Renal pelvis (tissue), 12 donors: Measurements from ENCODE around the gene NAT9. TPM values are rescaled to one million over a fixed set of nuclear protein-coding genes. Genes with fewer than 3 reads are reported as not detected.

Source experiments
- DNase-seq: peaks from one replicate; pipeline ENCODE4 v3.0.0-alpha.2; 2013
- long read RNA-seq, 16 experiments: transcript quantifications; one replicate each; lab custom pipeline, GENCODE V29; 2026
- polyA plus RNA-seq, 3 donors: library from polyadenylated mRNA; unstranded; fragments of 120-200 nt; gene quantifications; one replicate each; pipeline ENCODE4 v1.2.1, GENCODE V29; 2013; ENCODE audit not compliant: insufficient read length in 3 of 3

NAT9 gene, protein sequence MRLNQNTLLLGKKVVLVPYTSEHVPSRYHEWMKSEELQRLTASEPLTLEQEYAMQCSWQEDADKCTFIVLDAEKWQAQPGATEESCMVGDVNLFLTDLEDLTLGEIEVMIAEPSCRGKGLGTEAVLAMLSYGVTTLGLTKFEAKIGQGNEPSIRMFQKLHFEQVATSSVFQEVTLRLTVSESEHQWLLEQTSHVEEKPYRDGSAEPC
- 10 to 100 TPM; 45.1 to 54.0 (median 54.0) TPM for polyA plus RNA-seq
- long read RNA-seq, donor 1, transcript NAT9-210 (7 exons, 1,860 nt): major isoform, 9 of 20 reads
- long read RNA-seq, donor 1, transcript NAT9-225 (6 exons, 1,993 nt): minor isoform, 5 of 20 reads
- long read RNA-seq, donor 1, partial matches to known transcripts: 0 of 20 reads
- long read RNA-seq, donor 1, other reads (novel, unspliced or antisense): 0 of 20 reads
- long read RNA-seq, donor 2, transcript NAT9-210 (7 exons, 1,860 nt): major isoform, 8 of 24 reads
- long read RNA-seq, donor 2, transcript NAT9-201 (7 exons, 1,875 nt): minor isoform, 6 of 24 reads
- long read RNA-seq, donor 2, transcript NAT9-215 (2 exons, 744 nt): minor isoform, 5 of 24 reads
- long read RNA-seq, donor 2, partial matches to known transcripts: 0 of 24 reads
- long read RNA-seq, donor 2, other reads (novel, unspliced or antisense): 0 of 24 reads
- long read RNA-seq, donor 3, transcript NAT9-201 (7 exons, 1,875 nt): major isoform, 5 of 13 reads
- long read RNA-seq, donor 3, transcript NAT9-210 (7 exons, 1,860 nt): major isoform, 5 of 13 reads
- long read RNA-seq, donor 3, partial matches to known transcripts: 0 of 13 reads
- long read RNA-seq, donor 3, other reads (novel, unspliced or antisense): 0 of 13 reads
- long read RNA-seq, donor 4, transcript NAT9-201 (7 exons, 1,875 nt): major isoform, 6 of 12 reads
- long read RNA-seq, donor 4, partial matches to known transcripts: 0 of 12 reads
- long read RNA-seq, donor 4, other reads (novel, unspliced or antisense): 0 of 12 reads
- long read RNA-seq, donor 5, partial matches to known transcripts: 0 of 6 reads
- long read RNA-seq, donor 5, other reads (novel, unspliced or antisense): 0 of 6 reads
- long read RNA-seq, donor 6, transcript NAT9-210 (7 exons, 1,860 nt): major isoform, 5 of 11 reads
- long read RNA-seq, donor 6, partial matches to known transcripts: 0 of 11 reads
- long read RNA-seq, donor 6, other reads (novel, unspliced or antisense): 0 of 11 reads
- long read RNA-seq, donor 7, transcript NAT9-210 (7 exons, 1,860 nt): major isoform, 7 of 16 reads
- long read RNA-seq, donor 7, partial matches to known transcripts: 0 of 16 reads
- long read RNA-seq, donor 7, other reads (novel, unspliced or antisense): 0 of 16 reads
- long read RNA-seq, donor 8, partial matches to known transcripts: 0 of 5 reads
- long read RNA-seq, donor 8, other reads (novel, unspliced or antisense): 0 of 5 reads
- long read RNA-seq, donor 9, partial matches to known transcripts: 0 of 11 reads
- long read RNA-seq, donor 9, other reads (novel, unspliced or antisense): 0 of 11 reads
- long read RNA-seq, donor 10, partial matches to known transcripts: 0 of 14 reads
- long read RNA-seq, donor 10, other reads (novel, unspliced or antisense): 0 of 14 reads
- long read RNA-seq, donor 11, transcript NAT9-210 (7 exons, 1,860 nt): major isoform, 6 of 7 reads
- long read RNA-seq, donor 11, partial matches to known transcripts: 0 of 7 reads
- long read RNA-seq, donor 11, other reads (novel, unspliced or antisense): 0 of 7 reads
- long read RNA-seq, donor 12, partial matches to known transcripts: 0 of 12 reads
- long read RNA-seq, donor 12, other reads (novel, unspliced or antisense): 0 of 12 reads
- long read RNA-seq, donor 13, partial matches to known transcripts: 0 of 8 reads
- long read RNA-seq, donor 13, other reads (novel, unspliced or antisense): 0 of 8 reads
- long read RNA-seq, donor 14: 0 reads
- long read RNA-seq, donor 15: 0 reads
- long read RNA-seq, donor 16, transcript NAT9-210 (7 exons, 1,860 nt): major isoform, 5 of 12 reads
- long read RNA-seq, donor 16, partial matches to known transcripts: 0 of 12 reads
- long read RNA-seq, donor 16, other reads (novel, unspliced or antisense): 0 of 12 reads

DNA sequence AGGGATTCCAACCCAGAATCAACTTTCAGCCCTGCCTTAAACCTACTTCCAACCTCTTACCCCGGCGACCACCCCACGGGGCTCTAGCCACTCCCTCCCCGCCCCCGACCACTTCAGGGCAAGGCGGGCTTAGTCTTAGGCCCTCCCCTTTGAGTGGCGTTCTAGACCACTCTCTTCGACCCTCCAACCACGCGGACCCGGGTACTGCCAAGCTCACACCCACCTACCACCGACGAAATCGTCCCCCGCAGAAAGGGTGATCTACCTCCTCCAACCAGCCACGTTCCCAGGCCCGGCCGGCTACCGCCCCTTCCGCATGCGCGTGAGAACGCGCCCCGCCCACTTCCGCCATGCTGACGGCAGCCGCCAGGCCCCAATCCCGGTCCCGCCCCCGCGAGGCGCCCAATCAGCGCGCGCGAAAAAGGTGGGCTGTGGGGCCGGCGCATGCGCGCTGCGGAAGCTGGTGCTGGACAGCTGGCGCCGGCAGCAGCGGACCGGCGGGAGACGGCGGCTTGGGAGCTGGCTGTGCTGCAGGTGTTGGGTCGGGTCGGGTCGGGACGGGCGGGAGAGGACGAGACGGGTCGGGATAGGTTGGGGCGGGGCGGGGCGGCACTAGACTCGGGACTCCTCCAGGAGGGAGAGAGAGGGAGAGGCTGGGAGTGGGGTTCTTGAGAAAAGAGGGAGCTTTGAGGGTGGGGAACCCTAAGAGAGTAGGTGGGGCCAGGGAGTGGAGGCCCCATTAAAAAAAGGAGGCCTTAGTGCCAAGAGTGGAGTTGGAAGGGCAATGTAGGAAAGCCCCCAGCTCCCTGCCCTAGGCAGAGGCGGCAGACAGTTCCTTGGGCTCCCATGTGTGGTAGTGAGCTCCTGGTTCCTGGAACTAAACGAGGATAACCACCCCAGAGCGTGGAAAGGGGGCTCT, at the start of gene NAT9:
Gene NAT9 (minus strand): TSS at position 302 of the 919 bp plus-strand sequence. CDS start 647 bp downstream, outside the sequence.
- peak; percentile 96 for DNase-seq

DNA sequence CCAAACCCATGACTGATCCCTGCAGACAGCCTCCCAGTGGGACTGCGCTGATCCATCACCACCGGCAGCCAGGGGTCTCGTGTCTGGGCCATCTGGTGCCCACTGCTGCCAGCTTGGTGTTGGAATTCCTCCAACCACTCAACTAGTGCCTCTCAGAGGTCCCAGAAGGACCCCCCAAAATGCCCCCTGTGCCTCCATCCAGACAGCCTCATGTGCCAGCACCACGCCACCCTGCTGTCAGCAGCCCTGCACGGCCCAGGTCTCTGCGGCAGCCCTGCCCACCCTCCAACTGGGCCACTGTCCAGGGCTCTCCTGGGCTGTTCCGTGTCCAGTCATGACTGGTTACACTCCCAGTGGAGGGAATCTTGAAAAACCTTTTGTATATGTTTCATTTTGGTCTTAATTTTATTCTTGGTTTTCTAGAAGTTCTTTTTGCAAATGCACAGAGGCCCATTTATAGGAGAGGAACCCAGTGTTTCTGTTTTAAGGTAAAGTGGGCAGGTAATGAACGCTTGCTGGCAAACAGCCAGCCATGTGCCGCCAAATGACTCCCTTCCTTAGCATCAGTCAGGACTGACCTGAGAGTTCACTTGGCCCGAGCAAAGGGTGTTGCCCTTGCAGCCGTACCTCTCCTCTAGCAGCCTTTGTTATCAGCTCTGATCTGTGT, 48.9 kb upstream of the NAT9 start:
- DNase-seq: no peak

DNA sequence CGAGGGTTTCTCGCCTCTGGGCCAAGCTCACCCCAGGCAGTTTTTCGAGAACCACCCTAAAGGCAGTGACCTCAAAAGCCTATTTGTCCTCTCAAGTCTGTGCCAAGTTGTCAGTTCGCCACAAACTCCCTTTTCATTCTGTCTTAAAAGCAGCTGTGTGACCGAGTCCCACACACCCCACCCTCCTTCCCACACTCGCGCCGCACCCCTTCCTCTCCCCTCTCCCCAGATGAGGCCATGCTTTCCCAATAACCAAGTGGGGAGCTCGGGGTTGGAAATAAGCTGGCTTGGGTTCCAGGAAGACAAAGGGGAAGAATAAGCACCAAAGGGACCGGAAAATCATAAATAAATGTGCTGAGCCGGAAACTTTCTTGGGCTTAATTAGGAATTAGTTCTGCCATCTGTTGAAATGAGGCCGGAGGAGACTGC, 46.8 kb upstream of the NAT9 start:
- no peak for DNase-seq

DNA sequence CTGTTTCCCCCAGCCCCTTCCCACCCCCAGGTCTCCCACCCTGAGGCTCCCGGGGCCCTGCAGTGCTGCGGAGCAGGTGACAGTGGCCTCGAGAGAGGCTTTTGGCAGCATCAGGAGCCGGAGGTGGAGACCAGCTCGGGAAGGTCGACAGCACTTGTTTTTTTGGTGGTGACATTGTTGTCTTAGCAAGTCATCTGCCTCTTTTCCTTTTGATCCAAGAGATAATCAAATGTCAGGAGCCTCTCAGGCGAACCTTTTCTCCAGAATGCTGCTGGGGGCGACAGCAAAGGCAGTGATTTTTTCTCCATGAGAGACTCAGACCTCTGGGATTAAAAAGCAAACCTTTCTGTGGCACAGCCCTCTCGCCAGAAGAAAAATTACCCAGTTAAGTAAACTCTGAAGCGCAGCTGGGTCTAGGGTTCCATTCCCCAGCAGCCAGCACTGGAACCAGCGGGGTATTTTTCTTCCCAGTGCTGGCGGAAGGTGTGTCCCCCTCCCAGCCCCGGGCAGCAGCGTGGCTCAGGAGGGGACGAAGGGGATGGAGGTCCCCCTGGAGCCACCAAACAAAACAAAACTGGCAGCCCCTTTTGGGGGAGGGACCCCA, 46.3 kb upstream of the NAT9 start:
- DNase-seq: no peak

DNA sequence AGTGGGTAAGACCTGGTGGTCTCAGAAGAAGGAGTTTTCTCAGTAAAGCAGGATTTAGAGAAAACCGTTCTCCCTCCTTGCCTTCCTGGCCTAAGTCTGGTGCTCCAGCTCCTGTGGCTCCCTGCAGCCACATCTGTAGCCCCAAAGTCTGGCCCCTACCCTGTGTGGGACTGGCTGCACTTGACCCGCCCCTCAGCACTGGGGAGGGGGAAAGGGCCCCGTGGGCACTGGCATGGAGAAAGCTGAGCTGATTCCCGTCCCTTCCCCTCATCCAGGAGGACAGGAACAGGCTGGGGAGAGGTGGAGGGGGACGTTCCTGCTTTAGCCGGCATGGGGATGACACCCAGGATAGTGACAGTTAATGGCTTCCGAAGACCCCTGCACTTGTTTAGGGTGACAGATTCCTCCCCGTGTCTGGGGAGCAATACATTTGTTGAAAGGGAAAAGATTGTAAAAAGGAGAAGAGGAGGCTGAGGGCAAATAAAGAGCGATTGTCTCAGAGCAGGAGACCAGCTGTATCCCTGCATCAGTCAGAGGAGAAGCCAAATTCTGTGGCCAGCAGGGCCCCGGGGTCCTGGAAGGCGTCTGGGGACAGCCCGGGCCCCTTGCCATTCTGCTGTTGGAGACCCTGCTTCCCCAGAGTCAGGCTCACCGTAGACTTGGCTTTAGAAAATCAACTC, 45.6 kb upstream of the NAT9 start:
- no peak for DNase-seq

DNA sequence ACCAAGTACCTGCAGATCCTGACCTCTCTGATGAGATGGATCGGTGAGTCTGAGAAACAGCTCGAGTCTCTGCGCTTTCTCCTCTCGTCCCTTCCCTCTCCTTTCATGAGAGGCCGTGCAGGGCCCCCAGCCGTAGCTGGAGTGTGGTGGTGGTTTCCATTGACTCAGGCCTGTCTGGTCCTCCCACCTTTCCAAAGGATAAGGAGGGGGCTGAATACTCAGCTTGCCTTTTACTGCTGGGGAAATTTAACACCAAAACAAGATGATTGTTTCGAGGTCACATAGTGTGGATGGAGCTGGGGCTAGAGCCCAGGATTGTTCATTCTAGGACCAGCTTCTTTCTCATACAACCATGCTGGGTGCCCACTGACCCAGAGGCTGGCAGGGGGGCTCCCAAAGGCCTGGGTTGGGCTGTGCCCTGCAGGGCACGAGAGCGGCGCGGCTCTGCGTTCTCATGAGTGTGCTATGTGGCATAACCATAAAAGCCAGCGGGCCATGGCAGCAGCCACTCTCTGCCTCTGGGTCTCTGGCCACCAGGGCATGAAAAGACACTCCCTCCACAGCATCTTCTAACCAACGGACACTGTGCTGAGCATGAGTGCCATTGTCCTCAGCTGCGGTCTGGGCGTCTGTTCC, 43.8 kb upstream of the NAT9 start:
- no peak for DNase-seq

DNA sequence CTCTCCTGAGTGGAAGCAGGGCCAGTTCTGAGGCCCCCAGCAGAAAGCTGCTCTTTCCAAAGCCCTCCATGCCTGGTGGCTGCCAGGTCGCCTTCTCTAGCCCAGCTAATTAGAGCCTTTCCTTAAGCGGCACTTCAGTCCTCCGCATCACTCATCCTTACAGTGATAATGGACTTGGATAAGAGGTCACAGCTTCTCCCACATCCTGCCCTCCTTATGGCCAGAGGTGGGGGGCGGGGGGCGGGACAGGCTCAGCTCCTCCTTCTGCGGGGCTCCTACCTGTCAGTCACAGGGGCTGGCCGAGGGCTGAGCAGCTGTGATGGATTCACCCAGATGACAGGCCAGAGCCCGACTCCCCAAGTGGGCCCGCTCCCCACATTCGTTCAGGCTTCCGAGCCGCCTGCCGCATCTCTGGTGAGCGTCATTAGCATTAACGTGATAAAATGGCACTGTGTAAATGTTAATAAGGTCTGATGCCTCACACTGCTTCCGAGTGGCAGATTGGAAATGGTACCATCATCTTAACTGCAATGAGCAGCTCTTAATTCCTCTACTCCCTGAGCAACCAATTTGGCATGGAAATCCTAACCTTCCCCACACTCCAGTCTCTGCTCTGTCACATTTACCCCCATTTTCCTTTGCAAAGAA, 42.3 kb upstream of the NAT9 start:
- DNase-seq: no peak

DNA sequence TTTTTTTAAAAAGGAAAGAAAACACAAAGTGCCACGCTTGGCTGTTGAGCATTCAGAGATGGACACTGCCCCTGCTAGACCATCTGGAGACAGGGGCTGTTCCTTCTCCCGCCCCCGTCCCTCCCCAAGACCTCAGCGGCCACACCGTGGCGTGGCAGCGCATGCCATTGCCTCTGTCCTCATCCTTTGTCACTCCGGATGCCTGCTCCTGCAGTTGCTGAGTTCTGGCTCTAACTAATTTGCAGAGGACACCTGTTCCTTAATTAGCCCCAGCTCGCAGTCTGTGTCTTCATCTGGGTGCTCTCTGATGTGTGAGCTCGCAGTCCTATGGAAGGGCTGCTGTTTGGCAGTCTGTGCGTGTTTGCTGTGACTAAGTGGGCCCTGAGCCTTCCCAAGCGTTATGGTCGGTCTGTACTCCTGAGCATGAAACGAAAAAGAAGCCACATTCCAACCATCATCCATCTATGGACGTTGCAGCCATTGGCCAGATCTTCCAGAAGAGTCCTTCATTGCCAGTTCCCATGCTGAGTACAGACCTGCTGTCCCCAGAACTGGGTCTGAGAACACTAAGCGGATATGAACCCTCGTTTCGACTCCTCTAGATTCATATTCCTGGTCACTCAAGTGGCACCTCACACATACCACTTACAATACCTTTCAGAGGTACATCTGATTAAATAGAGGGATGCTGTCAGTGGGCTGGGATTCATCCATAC, 40.9 kb upstream of the NAT9 start:
- no peak for DNase-seq

DNA sequence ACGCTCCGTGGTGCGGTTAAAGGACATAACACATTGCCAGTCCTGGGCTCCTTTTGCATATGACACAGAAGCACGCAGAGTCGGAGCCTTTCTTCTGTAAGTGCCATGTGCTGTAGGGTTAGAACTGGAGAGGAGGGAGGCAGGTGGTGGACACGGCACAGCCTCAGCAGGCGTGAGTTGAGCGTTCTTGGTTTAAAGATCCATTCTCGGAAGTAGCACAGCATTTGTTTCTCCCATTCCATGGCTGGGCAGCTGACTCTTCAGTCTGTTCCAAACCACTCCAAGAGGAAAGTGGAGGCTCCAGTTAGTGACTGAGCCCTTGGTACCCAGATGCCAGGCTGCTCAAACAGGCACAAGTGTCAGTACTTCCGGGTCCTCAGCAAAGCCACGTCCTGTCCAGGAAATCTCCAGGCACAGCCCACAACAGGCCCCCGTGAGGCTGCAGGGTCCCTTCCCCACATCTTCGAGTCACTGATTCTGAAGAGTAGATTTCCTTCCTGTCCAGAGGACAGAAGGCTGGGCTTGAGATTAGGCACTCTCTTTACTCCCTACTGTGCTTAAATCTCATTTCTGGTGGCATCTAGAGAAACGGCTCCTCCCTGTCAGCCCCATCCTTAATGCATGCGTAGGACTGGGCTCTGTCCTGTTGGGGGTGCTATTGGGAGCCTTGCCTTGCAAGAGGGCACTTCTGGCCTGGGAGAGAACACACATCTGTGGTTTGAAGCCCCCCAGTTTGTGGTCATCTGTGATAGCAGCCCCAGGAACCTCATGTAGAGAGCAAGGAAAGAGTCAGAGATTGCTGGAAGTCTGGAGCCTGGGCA, 39.6 kb upstream of the NAT9 start:
- DNase-seq: no peak

DNA sequence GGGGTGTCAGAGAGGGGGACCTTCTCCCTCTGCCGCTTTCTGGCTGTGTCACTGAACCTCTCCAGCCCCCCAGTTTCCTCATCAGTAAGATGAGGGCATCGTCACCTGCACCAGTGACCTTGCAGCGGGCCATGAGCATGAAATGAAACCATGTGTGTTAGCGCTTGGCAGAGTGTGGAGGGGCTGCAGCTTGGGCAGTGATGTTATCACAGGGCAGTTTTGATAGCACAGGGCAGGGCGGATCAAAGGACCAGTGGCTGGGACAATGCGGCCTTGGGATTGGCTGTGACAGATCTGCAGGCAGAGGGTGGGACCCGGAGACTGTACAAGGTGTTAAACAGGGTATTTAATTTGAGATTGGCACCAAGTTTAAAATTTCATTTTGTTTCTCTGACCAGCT, 38.9 kb upstream of the NAT9 start:
- DNase-seq: no peak

DNA sequence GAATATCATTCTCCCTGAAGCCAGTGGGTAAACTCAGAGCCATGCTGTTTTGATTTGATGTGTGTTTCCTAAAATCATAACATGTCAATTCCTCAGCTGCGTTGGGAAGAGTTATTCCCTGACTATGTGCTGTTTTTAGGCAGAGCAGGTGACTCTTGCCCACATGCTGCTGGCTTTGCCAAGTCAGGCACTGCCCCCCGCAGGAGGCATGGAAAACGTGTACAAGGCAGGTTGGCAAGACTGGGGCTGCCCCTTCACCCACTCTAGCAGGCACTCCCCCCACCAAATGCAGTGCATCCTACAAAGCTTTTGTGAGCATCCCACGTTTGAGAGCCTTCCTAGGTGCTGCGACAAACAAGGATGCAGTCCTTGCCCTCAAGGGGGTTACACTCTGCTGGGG, 38.3 kb upstream of the NAT9 start:
- no peak for DNase-seq

DNA sequence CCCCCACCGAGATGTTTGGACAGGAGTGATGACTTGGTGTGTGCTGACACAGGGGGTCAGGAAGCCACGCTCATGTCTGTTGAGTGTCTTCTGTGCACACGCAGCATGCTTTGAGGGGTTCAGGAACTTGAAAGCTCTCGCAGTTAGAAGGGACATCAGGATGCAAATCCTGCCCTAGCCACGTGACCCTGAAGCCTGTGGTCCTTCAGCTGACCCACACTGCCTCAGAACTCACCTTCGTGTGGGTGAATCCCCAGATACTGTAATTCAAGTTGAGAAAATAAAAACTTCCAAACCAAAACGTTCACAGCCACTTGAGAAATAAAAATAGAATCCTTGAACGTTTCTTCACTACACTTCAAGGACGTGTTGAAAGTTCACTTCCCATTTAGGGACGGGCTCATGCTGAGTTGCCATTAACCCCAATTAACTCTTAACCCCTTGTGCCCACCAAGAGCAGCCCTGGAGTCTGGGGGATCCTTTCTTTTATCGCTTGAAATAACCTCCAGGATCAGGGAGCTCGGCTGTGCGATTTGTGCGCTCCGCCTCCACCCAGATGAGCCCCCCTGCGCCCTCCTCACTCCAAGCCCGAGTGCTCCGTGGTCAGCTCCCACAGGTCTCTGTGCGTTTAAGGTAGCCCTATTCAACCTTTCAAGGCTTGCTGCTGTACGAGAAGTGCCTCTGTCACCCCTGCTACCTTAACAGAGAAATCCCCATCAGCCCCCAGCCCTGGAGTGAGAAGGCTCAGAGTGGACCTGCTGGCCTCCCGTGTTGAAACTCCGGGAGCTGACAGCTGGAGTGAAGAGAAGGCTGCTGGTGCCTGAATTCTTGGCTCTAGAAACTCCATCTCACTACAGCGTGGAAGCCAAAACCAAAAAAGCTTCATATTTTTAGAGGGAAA, 36.2 kb upstream of the NAT9 start:
- peak; percentile 68 for DNase-seq

DNA sequence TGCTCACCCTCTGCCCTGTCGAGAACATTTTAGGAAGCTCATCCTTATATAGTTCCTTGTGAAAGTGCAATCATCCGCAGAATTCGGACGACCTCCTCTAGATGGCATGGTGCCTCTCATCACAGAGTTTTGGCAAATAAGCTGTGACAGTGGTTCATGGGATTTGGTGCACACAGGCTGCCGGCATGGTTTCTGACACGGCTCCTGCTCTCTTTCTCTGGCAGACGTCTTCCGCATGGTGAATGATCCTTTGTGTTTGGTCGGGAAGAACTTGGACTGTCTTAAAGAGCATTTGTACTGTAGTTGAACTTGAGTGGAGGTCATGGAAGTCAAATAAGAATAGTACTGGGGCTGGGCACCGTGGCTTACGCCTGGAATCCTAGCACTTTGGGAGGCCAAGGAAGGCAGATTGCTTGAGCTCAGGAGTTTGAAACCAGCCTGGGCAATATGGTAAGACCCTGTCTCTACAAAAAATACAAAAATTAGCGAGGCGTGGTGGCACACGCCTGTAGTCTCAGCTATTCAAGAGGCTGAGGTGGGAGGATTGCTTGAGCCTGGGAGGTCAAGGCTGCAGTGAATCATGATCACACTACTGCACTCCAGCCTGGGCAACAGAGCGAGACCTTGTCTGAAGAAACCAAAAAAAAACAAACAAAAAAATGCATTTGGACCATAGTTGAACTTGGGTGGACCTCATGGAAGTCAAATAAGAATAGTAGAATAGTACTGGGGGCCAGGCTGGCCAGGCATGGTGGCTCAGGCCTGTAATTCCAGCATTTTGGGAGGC, 34.7 kb upstream of the NAT9 start:
- DNase-seq: no peak
